IMR-90 (cell line): ENCODE results near the gene LRRC66. TPM values are rescaled to one million over a fixed set of nuclear protein-coding genes. Genes with fewer than 3 reads are reported as not detected.

Experiments used
- ATAC-seq: fragments of 200-7000 bp; cut with Tn5 transposase; 2 replicates; pipeline ENCODE4 v1.9.1; 2020; ENCODE audit warnings: low read depth, mild to moderate bottlenecking, moderate library complexity
- BruUV-seq: library from RNA; stranded (reverse); fragments of 400-500 nt; replicated peaks from 2 replicates; lab custom pipeline; 2021; lab: Mats Ljungman, UMichigan
- CTCF ChIA-PET: fragments of 300-600 bp; formaldehyde crosslinking; extraction: SDS; loops from one replicate; lab custom pipeline; 2021; ENCODE audit warnings: antibody characterized with exemption; lab: Yijun Ruan, JAX
- POLR2A ChIA-PET: fragments of 300-600 bp; sonication (Branson Sonifier 250); formaldehyde crosslinking; loops from one replicate; lab custom pipeline; 2022; ENCODE audit warnings: antibody characterized with exemption; ENCODE audit not compliant: unreplicated experiment; lab: Charles Lee
- DNase-seq: peaks from one replicate; pipeline ENCODE4 v3.0.0; 2013
- H2AFZ ChIP-seq: replicated peaks from 2 replicates; pipeline ENCODE3; 2013; ENCODE audit warnings: low read length, mild to moderate bottlenecking; ENCODE audit not compliant: poor library complexity
- H2AK5ac ChIP-seq: 2 replicates; pipeline ENCODE4 v1.6.1; 2013; ENCODE audit warnings: low read depth, low read length, inconsistent platforms
- H2AK9ac ChIP-seq: replicated peaks from 2 replicates; pipeline ENCODE3; 2013; ENCODE audit warnings: mild to moderate bottlenecking, low read depth, low read length, moderate library complexity; ENCODE audit not compliant: poor library complexity
- H2BK120ac ChIP-seq: 2 replicates; pipeline ENCODE4 v1.6.1; 2013; ENCODE audit warnings: low read depth, low read length, inconsistent platforms
- H2BK15ac ChIP-seq: 3 replicates; pipeline ENCODE4 v1.6.1; 2013; ENCODE audit warnings: low read depth, low read length, inconsistent platforms
- H2BK20ac ChIP-seq: 2 replicates; pipeline ENCODE4 v1.6.1; 2013; ENCODE audit warnings: low read depth, mild to moderate bottlenecking, inconsistent platforms, low read length, moderate library complexity
- H2BK5ac ChIP-seq: 2 replicates; pipeline ENCODE4 v1.6.1; 2013; ENCODE audit warnings: mild to moderate bottlenecking, low read depth, low read length, inconsistent platforms; ENCODE audit not compliant: poor library complexity, severe bottlenecking
- H3K14ac ChIP-seq: replicated peaks from 2 replicates; pipeline ENCODE4 v1.6.1; 2013; ENCODE audit warnings: low read depth, low read length, inconsistent platforms
- H3K18ac ChIP-seq: 2 replicates; pipeline ENCODE4 v1.6.1; 2013; ENCODE audit warnings: low read depth, low read length, control low read depth
- H3K23ac ChIP-seq: 2 replicates; pipeline ENCODE4 v1.6.1; 2013; ENCODE audit warnings: low read depth, low read length, inconsistent platforms
- H3K27ac ChIP-seq: 2 replicates; pipeline ENCODE4 v1.5.1; 2013; ENCODE audit warnings: mild to moderate bottlenecking, control low read depth, low read length; ENCODE audit not compliant: insufficient read depth
- H3K27me3 ChIP-seq: 2 replicates; pipeline ENCODE4 v1.6.1; 2013; ENCODE audit warnings: low read length; ENCODE audit not compliant: control insufficient read depth, insufficient read depth
- H3K36me3 ChIP-seq: 2 replicates; pipeline ENCODE4 v1.6.1; 2013; ENCODE audit warnings: low read length, mixed read lengths; ENCODE audit not compliant: control insufficient read depth, insufficient read depth
- H3K4ac ChIP-seq: 2 replicates; pipeline ENCODE4 v1.6.1; 2013; ENCODE audit warnings: low read depth, low read length, inconsistent platforms
- H3K4me1 ChIP-seq: 2 replicates; pipeline ENCODE4 v1.6.1; 2013; ENCODE audit warnings: low read length, mixed read lengths; ENCODE audit not compliant: control insufficient read depth, insufficient read depth
- H3K4me2 ChIP-seq: 2 replicates; pipeline ENCODE4 v1.6.1; 2013; ENCODE audit warnings: low read depth, mild to moderate bottlenecking, control low read depth, low read length, moderate library complexity
- H3K4me3 ChIP-seq: 2 replicates; pipeline ENCODE4 v1.5.1; 2013; ENCODE audit warnings: low read depth, mild to moderate bottlenecking, control low read depth, low read length, moderate library complexity; ENCODE audit not compliant: insufficient read depth
- H3K56ac ChIP-seq: 2 replicates; pipeline ENCODE4 v1.6.1; 2013; ENCODE audit warnings: low read length, inconsistent platforms; ENCODE audit not compliant: insufficient read depth; ENCODE audit errors: extremely low read depth
- H3K79me1 ChIP-seq, 2 experiments: 2 replicates each; pipeline ENCODE4 v1.6.1; 2013; ENCODE audit warnings: low read length in 2 of 2, inconsistent platforms in 1 of 2, low read depth in 1 of 2
- H3K9ac ChIP-seq: 2 replicates; pipeline ENCODE4 v1.6.1; 2013; ENCODE audit warnings: low read depth, low read length, control low read depth
- H3K9me1 ChIP-seq: 2 replicates; pipeline ENCODE4 v1.6.1; 2013; ENCODE audit warnings: low read length, inconsistent platforms; ENCODE audit not compliant: insufficient read depth
- H3K9me3 ChIP-seq: 2 replicates; pipeline ENCODE4 v1.6.1; 2013; ENCODE audit warnings: low read length; ENCODE audit not compliant: control insufficient read depth, insufficient read depth
- H4K20me1 ChIP-seq: 2 replicates; pipeline ENCODE4 v1.6.1; 2013; ENCODE audit warnings: low read length, inconsistent platforms; ENCODE audit not compliant: insufficient read depth
- H4K5ac ChIP-seq: 2 replicates; pipeline ENCODE4 v1.6.1; 2013; ENCODE audit warnings: mild to moderate bottlenecking, low read depth, low read length, control low read depth
- H4K8ac ChIP-seq, 2 experiments: 2 replicates each; pipeline ENCODE4 v1.6.1; 2013; ENCODE audit warnings: low read depth in 2 of 2, low read length in 2 of 2, control low read depth in 1 of 2, inconsistent platforms in 1 of 2
- H4K91ac ChIP-seq: 2 replicates; pipeline ENCODE4 v1.6.1; 2013; ENCODE audit warnings: low read depth, low read length, inconsistent platforms; ENCODE audit not compliant: insufficient read depth
- BHLHE40 ChIP-seq: fragments of 150-350 bp; IDR thresholded peaks from 2 replicates; pipeline ENCODE4 v1.6.1; 2016; ENCODE audit warnings: mild to moderate bottlenecking, low read depth, low read length
- CEBPB ChIP-seq: IDR thresholded peaks from 2 replicates; pipeline ENCODE4 v1.6.1; 2012; ENCODE audit warnings: low read depth, low read length, improper control_type of control experiment
- CHD1 ChIP-seq: IDR thresholded peaks from 2 replicates; pipeline ENCODE4 v1.6.1; 2012; ENCODE audit warnings: low read depth, low read length, improper control_type of control experiment
- CTCF ChIP-seq: conservative IDR thresholded peaks from 2 replicates; pipeline ENCODE4 v1.5.1; 2012; ENCODE audit warnings: mild to moderate bottlenecking, low read depth, low read length, improper control_type of control experiment
- ELK1 ChIP-seq: fragments of 150-350 bp; IDR thresholded peaks from 2 replicates; pipeline ENCODE4 v1.6.1; 2016; ENCODE audit warnings: low read depth, mild to moderate bottlenecking, low read length, moderate library complexity, borderline replicate concordance
- FOS ChIP-seq: fragments of 150-350 bp; IDR thresholded peaks from 2 replicates; pipeline ENCODE4 v1.6.1; 2016; ENCODE audit warnings: low read depth, low read length
- MAFK ChIP-seq: IDR thresholded peaks from 2 replicates; pipeline ENCODE4 v1.6.1; 2012; ENCODE audit warnings: low read depth, low read length, improper control_type of control experiment
- MAZ ChIP-seq: IDR thresholded peaks from 2 replicates; pipeline ENCODE4 v1.6.1; 2012; ENCODE audit warnings: low read depth, mild to moderate bottlenecking, low read length, improper control_type of control experiment, moderate library complexity, borderline replicate concordance
- MXI1 ChIP-seq: IDR thresholded peaks from 2 replicates; pipeline ENCODE4 v1.6.1; 2012; ENCODE audit warnings: low read depth, mild to moderate bottlenecking, low read length, moderate library complexity, borderline replicate concordance
- NFE2L2 ChIP-seq: fragments of 150-350 bp; IDR thresholded peaks from 2 replicates; pipeline ENCODE4 v1.6.1; 2016; ENCODE audit warnings: low read depth, mild to moderate bottlenecking, low read length
- POLR2A ChIP-seq: IDR thresholded peaks from 2 replicates; pipeline ENCODE4 v1.6.1; 2012; ENCODE audit warnings: mild to moderate bottlenecking, low read depth, low read length
- RAD21 ChIP-seq: IDR thresholded peaks from 2 replicates; pipeline ENCODE4 v1.6.1; 2012; ENCODE audit warnings: low read length, improper control_type of control experiment
- RCOR1 ChIP-seq: IDR thresholded peaks from 2 replicates; pipeline ENCODE4 v1.6.1; 2012; ENCODE audit warnings: mild to moderate bottlenecking, low read length, improper control_type of control experiment; ENCODE audit not compliant: insufficient replicate concordance
- RFX5 ChIP-seq: IDR thresholded peaks from 2 replicates; pipeline ENCODE4 v1.8.0; 2012; ENCODE audit warnings: low read depth, mild to moderate bottlenecking, low read length, moderate library complexity
- SMC3 ChIP-seq: fragments of 150-350 bp; IDR thresholded peaks from 2 replicates; pipeline ENCODE4 v1.6.1; 2016; ENCODE audit warnings: low read depth, mild to moderate bottlenecking, antibody characterized with exemption, low read length, moderate library complexity
- USF2 ChIP-seq: fragments of 150-350 bp; IDR thresholded peaks from 2 replicates; pipeline ENCODE4 v1.6.1; 2017; ENCODE audit warnings: mild to moderate bottlenecking, antibody characterized with exemption, low read length, low read depth
- dilution Hi-C: fragments of 300-500 bp; cut with HindIII; formaldehyde crosslinking; loops from one replicate; pipeline ENCODE4 v1.14.3; 2018; ENCODE audit warnings: low sequenced_read_pairs; ENCODE audit not compliant: unreplicated experiment
- in situ Hi-C: fragments of 300-500 bp; cut with MboI; formaldehyde crosslinking; loops from 3 replicates; pipeline ENCODE4 v1.14.3; 2019; ENCODE audit warnings: low sequenced_read_pairs, inconsistent platforms, mixed read lengths
- intact Hi-C: fragments of 100-400 bp; cut with micrococcal nuclease; formaldehyde crosslinking; loops from 2 replicates; pipeline ENCODE4 v1.10.0; 2022
- polyA plus RNA-seq, 3 experiments: library from polyadenylated mRNA; depleted of rRNA; stranded (reverse); fragments of >200 nt; gene quantifications; 2 replicates each; pipeline ENCODE4 v1.2.3, GENCODE V29; 2012; ENCODE audit warnings: low replicate concordance in 1 of 3
- total RNA-seq: library from RNA; depleted of rRNA; stranded (reverse); fragments of >200 nt; gene quantifications from 2 replicates; pipeline ENCODE4 v1.2.3, GENCODE V29; 2012

Gene LRRC66
- total and polyA plus RNA-seq, 2 of the 4 experiments (the other 2 are of a cell fraction), result 0.09 to 0.18 TPM

- Histone ChIP-seq H3K14ac (no peak overlapping the region), H2AFZ (no peak overlapping the region), H3K4me2 (no peak overlapping the region), H3K4ac (no peak overlapping the region), H3K27me3 (no peaks in the 10 kb centered on the region), H3K36me3 (no peaks in the 10 kb centered on the region), H2BK15ac (no peak overlapping the region), H3K4me1 (peaks cover 2% of the 10 kb centered on the region), H4K20me1 (no peaks in the 10 kb centered on the region; the same call in 1 of the 2 replicates), H2BK120ac (no peak overlapping the region), H3K4me3 (no peak overlapping the region), H3K9ac (no peak overlapping the region), H2BK20ac (no peak overlapping the region), H3K79me1 (no peaks in the 10 kb centered on the region), H4K5ac (no peak overlapping the region), H2AK5ac (no peak overlapping the region), H3K18ac (no peak overlapping the region), H3K27ac (no peak overlapping the region), H4K91ac (no peak overlapping the region), H3K9me1 (no peaks in the 10 kb centered on the region), H3K56ac (no peak overlapping the region), H4K8ac (no peak overlapping the region), H2AK9ac (no peak overlapping the region), H3K9me3 (no peaks in the 10 kb centered on the region), H2BK5ac (no peak overlapping the region), H3K23ac (no peak overlapping the region)
- dilution Hi-C loops (no loop called here), in situ Hi-C loops (no loop called here), intact Hi-C loops (no loop called here)
- ATAC-seq (no peak), DNase-seq (no peak)
- CTCF ChIA-PET, result no interaction called here
- TF ChIP-seq MAZ (no peak), CHD1 (no peak), SMC3 (no peak), RFX5 (no peak), BHLHE40 (no peak), USF2 (no peak), NFE2L2 (no peak), POLR2A (no peak), CEBPB (no peak), RCOR1 (no peak), RAD21 (no peak), CTCF (no peak), MAFK (no peak), ELK1 (no peak), FOS (no peak), MXI1 (no peak)
- POLR2A ChIA-PET, result no interaction called here
- no TSS peak for BruUV-seq
Measured at GRCh38 chr4:52004414-52004813, 15.7 kb downstream of the LRRC66 start.
